GM12801 (cell line): ENCODE results near the gene APLP2.

Experiments
- CTCF ChIP-seq: IDR thresholded peaks from one replicate; pipeline ENCODE4 v1.5.1; 2011; ENCODE audit warnings: control low read depth; ENCODE audit not compliant: insufficient read length; ENCODE audit errors: extremely low read depth

The APLP2 gene

DNA sequence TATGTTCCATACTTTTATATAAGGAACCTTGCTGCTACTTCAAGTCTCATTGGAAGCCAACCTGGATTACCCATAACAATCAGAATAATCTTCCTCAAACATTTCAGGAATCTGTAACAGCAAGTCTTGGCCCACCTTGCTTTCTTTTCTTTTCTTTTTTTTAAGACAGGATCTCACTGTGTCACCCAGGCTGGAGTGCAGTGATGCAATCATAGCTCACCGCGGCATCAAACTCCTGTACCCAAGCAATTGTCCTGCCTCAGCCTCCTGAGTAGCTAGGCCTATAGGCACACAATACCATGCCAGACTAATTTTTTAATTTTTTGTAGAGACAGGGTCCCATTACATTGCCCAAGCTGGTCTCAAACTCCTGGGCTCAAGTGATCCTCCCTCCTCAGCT is 37.7 kb upstream of the APLP2 start:
- no peak for TF ChIP-seq CTCF

DNA sequence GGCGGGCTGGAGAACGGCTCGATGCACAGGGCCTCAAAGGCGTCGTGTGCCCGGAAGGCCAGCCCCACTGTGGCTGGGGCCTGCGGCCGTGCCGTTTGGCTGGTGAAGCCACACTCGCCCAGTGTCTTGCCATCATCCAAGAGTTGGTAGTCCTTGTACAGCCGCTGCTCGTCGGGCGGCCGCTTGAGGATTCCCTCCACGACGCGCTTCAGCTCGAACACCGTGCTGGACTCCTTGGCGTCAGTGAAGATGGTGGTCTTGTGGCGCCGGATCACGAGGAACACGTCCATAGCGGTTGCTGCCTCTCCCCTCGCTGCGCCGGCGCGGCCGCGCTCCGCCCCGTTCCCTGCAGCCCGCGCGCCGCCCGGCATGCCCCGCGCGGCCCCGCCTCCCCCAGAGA is 36.8 kb upstream of the APLP2 start:
- no peak for TF ChIP-seq CTCF

GRCh38 chr11:130034236-130034635 is 35.5 kb upstream of the APLP2 start:
- TF ChIP-seq CTCF, result no peak

- TF ChIP-seq CTCF, result no peak
These were observed 32.6 kb upstream of the APLP2 start for GRCh38 chr11:130037058-130037457.

- no peak for TF ChIP-seq CTCF
These were observed 31.7 kb upstream of the APLP2 start for GRCh38 chr11:130037881-130038585.

DNA sequence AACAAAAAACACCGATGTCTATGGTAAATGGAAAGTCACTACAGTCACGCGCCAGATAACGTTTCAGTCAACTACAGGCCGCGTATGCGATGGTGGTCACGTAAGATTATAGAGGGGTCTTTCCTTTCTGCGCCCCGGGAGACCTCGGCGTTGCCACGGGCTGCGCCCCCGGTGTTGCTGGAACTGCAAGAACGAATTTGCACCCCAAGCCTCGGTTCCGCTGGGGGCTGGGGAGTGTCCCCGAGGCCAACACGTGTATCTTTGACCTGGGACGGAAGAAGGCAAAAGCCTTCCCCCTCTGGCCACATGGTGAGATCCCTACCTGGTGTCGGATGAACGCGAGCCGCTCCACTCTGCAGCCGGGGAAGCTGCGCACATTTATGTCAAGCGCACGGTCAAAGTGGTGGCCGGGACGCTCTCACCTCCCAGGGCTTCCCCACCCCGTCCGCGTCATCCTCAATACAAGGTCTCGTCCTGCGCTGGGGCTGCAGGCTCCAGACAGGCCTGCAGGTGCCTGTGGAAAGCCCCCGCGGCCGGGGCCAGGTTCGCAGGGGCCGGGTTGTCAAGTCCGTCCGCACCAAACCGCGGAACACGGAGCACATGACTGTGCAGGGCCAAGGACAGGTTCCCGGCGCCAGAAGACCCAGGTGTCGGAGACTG is 29.3 kb upstream of the APLP2 start:
- TF ChIP-seq CTCF, result no peak

DNA sequence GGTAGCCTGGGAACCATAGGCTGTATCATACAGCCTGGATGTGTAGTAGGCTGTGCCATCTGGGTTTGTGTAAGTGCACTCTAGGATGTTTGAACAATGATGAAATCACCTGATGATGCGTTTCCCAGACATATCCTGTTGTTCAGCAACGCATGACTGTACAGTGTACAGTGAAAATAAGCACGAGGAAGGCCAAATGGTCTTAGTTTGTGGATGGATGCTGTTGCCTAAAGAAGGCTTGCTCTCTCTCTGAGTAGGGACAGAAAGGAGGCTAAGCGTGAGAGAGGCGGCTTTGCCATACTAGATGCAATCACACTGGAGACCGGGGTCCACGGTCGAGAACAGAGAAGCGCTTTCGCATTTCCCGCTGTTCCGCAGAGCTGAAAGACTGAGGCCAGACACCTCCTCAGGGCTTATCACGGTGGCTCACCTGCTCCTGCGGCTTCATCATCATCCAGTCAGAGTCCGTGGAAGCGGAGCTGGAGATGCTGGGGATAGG is 27.6 kb upstream of the APLP2 start:
- no peak for TF ChIP-seq CTCF
